Liver (tissue), 9 donors: Measurements from ENCODE around the gene CLPSL2. TPM values are rescaled to one million over a fixed set of nuclear protein-coding genes. Genes with fewer than 3 reads are reported as not detected.

Experiments used
- DNase-seq: peaks from one replicate; pipeline ENCODE4 v3.0.0-alpha.2; 2017; ENCODE audit warnings: low spot score
- H3K27ac ChIP-seq, 2 donors: one replicate each; pipeline ENCODE4 v1.7.0; 2013; ENCODE audit warnings: inconsistent platforms in 2 of 2, low read length in 2 of 2, control low read depth in 1 of 2, low read depth in 1 of 2, mild to moderate bottlenecking in 1 of 2
- H3K27me3 ChIP-seq, 4 donors: one replicate each; pipeline versions ENCODE4 v1.6.1 to v1.7.0; 2013; ENCODE audit warnings: low read length in 3 of 4, inconsistent platforms in 1 of 4, mild to moderate bottlenecking in 1 of 4, moderate library complexity in 1 of 4; ENCODE audit not compliant: control insufficient read depth in 4 of 4, insufficient read depth in 4 of 4
- H3K36me3 ChIP-seq, 4 donors: one replicate each; pipeline versions ENCODE4 v1.6.1 to v1.7.0; 2013; ENCODE audit warnings: low read length in 3 of 4, mild to moderate bottlenecking in 3 of 4, low read depth in 1 of 4, moderate library complexity in 1 of 4; ENCODE audit not compliant: control insufficient read depth in 4 of 4, insufficient read depth in 3 of 4
- H3K4me1 ChIP-seq, 4 donors: one replicate each; pipeline versions ENCODE4 v1.6.1 to v1.7.0; 2013; ENCODE audit warnings: low read length in 3 of 4, mild to moderate bottlenecking in 3 of 4, moderate library complexity in 1 of 4; ENCODE audit not compliant: control insufficient read depth in 4 of 4, insufficient read depth in 4 of 4
- H3K4me3 ChIP-seq, 3 donors: one replicate each; pipeline versions ENCODE4 v1.6.1 to v1.7.0; 2013; ENCODE audit warnings: low read length in 3 of 3, control low read depth in 1 of 3, low read depth in 1 of 3, mild to moderate bottlenecking in 1 of 3
- H3K9ac ChIP-seq, 2 donors: one replicate each; pipeline ENCODE4 v1.7.0; 2013; ENCODE audit warnings: low read length in 2 of 2, mild to moderate bottlenecking in 2 of 2, moderate library complexity in 2 of 2, control low read depth in 1 of 2, low read depth in 1 of 2
- H3K9me3 ChIP-seq, 4 donors: one replicate each; pipeline versions ENCODE4 v1.6.1 to v1.7.0; 2013; ENCODE audit warnings: low read length in 3 of 4; ENCODE audit not compliant: control insufficient read depth in 4 of 4
- EGR1 ChIP-seq, 2 donors: IDR thresholded peaks; 2 replicates each; pipeline ENCODE4 v1.6.1; 2016 to 2018; ENCODE audit warnings: antibody characterized with exemption in 2 of 2, low read depth in 2 of 2
- FOXA2 ChIP-seq: IDR thresholded peaks from 2 replicates; pipeline ENCODE4 v1.6.1; 2016; ENCODE audit warnings: antibody characterized with exemption
- GABPA ChIP-seq, 2 donors: IDR thresholded peaks in 1 of 2; conservative IDR thresholded peaks in 1 of 2; 2 replicates each; pipeline ENCODE4 v1.6.1; 2016; ENCODE audit warnings: antibody characterized with exemption in 2 of 2, mild to moderate bottlenecking in 1 of 2, moderate library complexity in 1 of 2
- HNF4G ChIP-seq: IDR thresholded peaks from 2 replicates; pipeline ENCODE4 v1.6.1; 2016; ENCODE audit warnings: antibody characterized with exemption
- JUND ChIP-seq, 2 donors: IDR thresholded peaks; 2 replicates each; pipeline ENCODE4 v1.6.1; 2016; ENCODE audit warnings: antibody characterized with exemption in 2 of 2
- NR2F2 ChIP-seq: IDR thresholded peaks from 2 replicates; pipeline ENCODE4 v1.6.1; 2016; ENCODE audit warnings: antibody characterized with exemption
- RAD21 ChIP-seq, 2 donors: IDR thresholded peaks; 2 replicates each; pipeline ENCODE4 v1.6.1; 2016; ENCODE audit warnings: antibody characterized with exemption in 2 of 2, mild to moderate bottlenecking in 2 of 2
- RXRA ChIP-seq, 2 donors: IDR thresholded peaks; 2 replicates each; pipeline ENCODE4 v1.6.1; 2017 to 2018; ENCODE audit warnings: antibody characterized with exemption in 2 of 2, mild to moderate bottlenecking in 1 of 2
- SP1 ChIP-seq: IDR thresholded peaks from 2 replicates; pipeline ENCODE4 v1.6.1; 2018; ENCODE audit warnings: antibody characterized with exemption, mild to moderate bottlenecking
- TAF1 ChIP-seq: conservative IDR thresholded peaks from 2 replicates; pipeline ENCODE4 v1.6.1; 2016; ENCODE audit warnings: antibody characterized with exemption, mild to moderate bottlenecking
- YY1 ChIP-seq: IDR thresholded peaks from 2 replicates; pipeline ENCODE4 v1.6.1; 2016; ENCODE audit warnings: antibody characterized with exemption, mild to moderate bottlenecking
- ZBTB33 ChIP-seq: IDR thresholded peaks from 2 replicates; pipeline ENCODE4 v1.6.1; 2016; ENCODE audit warnings: antibody characterized with exemption
- WGBS: extraction: QIAGEN DNeasy Blood & Tissue Kit; methylation state at CpG from one replicate; pipeline ENCODE4 v1.1.7; 2013; 5-methylcytosine and 5-hydroxymethylcytosine counted together
- polyA plus RNA-seq, 2 donors: library from polyadenylated mRNA; stranded (reverse) in 1 of 2; unstranded in 1 of 2; fragments of 200-250 nt in 1 of 2; fragments of >200 nt in 1 of 2; fragmentation: Nextera tagmentation in 1 of 2; extraction: Ambion mirVana in 1 of 2; gene quantifications; one replicate each; pipeline versions ENCODE4 v1.2.1 to v1.2.3, GENCODE V29; 2013 to 2015
- total RNA-seq, 2 donors: library from RNA; depleted of rRNA; stranded (reverse); fragments of >200 nt; gene quantifications; one replicate each; pipeline ENCODE4 v1.2.3, GENCODE V29; 2014
- TF ChIP-seq, protein P1 (sequence below): IDR thresholded peaks from 2 replicates; pipeline ENCODE4 v1.6.1; 2016; ENCODE audit warnings: antibody characterized with exemption
- TF ChIP-seq, protein P2 (sequence below): IDR thresholded peaks from 2 replicates; pipeline ENCODE4 v1.6.1; 2016; ENCODE audit warnings: antibody characterized with exemption
- TF ChIP-seq, protein P3 (sequence below): fragments of 150-350 bp; IDR thresholded peaks from 2 replicates; pipeline ENCODE4 v1.5.1; 2017; ENCODE audit warnings: improper control_type of control experiment, low read depth, low read length; ENCODE audit not compliant: missing input control
- donor health status: healthy.
- donor health status: healthy.
- donor health status: healthy.
- donor health status: healthy.
- donor health status: healthy.

The CLPSL2 gene
- total and polyA plus RNA-seq, 4 donors, result not detected

GRCh38 chr6:35784200-35784599, 7.8 kb downstream of the CLPSL2 start:
- H3K9me3 ChIP-seq, result no peaks in the 10 kb centered on the region
- H3K9ac ChIP-seq, result no peak overlapping the region
- peaks cover 0 to 3% (median 0%) of the 10 kb centered on the region in 4 donors for H3K27me3 ChIP-seq
- TF ChIP-seq RXRA (IDR thresholded peaks at IDR 0.05), result no peak
- TF ChIP-seq, protein P1, sequence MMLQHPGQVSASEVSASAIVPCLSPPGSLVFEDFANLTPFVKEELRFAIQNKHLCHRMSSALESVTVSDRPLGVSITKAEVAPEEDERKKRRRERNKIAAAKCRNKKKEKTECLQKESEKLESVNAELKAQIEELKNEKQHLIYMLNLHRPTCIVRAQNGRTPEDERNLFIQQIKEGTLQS, result no peak
- no peak for TF ChIP-seq FOXA2
- no peak for TF ChIP-seq SP1
- no peak for TF ChIP-seq EGR1 (IDR thresholded peaks at IDR 0.05; ENCODE audit: low read depth in 2 of 2)
- TF ChIP-seq, protein P2, sequence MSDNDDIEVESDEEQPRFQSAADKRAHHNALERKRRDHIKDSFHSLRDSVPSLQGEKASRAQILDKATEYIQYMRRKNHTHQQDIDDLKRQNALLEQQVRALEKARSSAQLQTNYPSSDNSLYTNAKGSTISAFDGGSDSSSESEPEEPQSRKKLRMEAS, result no peak
- TF ChIP-seq ZBTB33, result no peak
- TF ChIP-seq NR2F2, result no peak
- TF ChIP-seq YY1, result no peak
- TF ChIP-seq, protein P3, sequence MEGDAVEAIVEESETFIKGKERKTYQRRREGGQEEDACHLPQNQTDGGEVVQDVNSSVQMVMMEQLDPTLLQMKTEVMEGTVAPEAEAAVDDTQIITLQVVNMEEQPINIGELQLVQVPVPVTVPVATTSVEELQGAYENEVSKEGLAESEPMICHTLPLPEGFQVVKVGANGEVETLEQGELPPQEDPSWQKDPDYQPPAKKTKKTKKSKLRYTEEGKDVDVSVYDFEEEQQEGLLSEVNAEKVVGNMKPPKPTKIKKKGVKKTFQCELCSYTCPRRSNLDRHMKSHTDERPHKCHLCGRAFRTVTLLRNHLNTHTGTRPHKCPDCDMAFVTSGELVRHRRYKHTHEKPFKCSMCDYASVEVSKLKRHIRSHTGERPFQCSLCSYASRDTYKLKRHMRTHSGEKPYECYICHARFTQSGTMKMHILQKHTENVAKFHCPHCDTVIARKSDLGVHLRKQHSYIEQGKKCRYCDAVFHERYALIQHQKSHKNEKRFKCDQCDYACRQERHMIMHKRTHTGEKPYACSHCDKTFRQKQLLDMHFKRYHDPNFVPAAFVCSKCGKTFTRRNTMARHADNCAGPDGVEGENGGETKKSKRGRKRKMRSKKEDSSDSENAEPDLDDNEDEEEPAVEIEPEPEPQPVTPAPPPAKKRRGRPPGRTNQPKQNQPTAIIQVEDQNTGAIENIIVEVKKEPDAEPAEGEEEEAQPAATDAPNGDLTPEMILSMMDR, result no peak
- TF ChIP-seq GABPA (IDR thresholded peaks at IDR 0.05 in 1 of 2, conservative IDR thresholded peaks at IDR 0.05 in 1 of 2), result no peak
- no peak for TF ChIP-seq TAF1
- no peak for TF ChIP-seq JUND (IDR thresholded peaks at IDR 0.05)
- no peak overlapping the region for H3K27ac ChIP-seq
- H3K4me1 ChIP-seq, result peaks cover 0 to 3% (median 2%) of the 10 kb centered on the region in 4 donors
- no peak overlapping the region for H3K4me3 ChIP-seq
- 83% methylated on average over 2 of the region's 2 CpGs for WGBS
- H3K36me3 ChIP-seq, result no peaks in the 10 kb centered on the region
- DNase-seq, result no peak

DNA sequence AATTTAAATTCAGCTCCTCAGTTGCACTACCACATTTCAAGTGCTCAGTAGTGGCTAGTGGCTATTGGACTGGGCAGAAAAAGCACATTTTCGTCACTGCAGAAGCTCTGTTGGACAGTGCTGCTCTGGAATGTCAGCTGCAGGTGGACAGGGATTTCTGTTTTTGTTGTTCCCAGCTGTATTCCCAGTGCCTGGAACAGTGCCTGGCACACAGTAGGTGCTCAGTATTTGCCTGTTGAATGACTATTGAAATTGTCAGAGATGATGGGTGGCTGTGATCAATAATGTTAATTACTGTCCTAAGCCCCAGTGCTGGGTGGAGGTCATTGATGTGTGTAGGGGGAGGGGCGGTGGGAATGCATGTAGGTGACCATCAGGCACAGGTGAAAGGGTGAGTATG, 9.9 kb downstream of the CLPSL2 start:
- 64% methylated on average over 2 of the region's 2 CpGs for WGBS
- TF ChIP-seq NR2F2 (no peak), FOXA2 (no peak), RAD21 (IDR thresholded peaks at IDR 0.05) (no peak), HNF4G (no peak), EGR1 (IDR thresholded peaks at IDR 0.05; ENCODE audit: low read depth in 2 of 2) (no peak), GABPA (IDR thresholded peaks at IDR 0.05 in 1 of 2, conservative IDR thresholded peaks at IDR 0.05 in 1 of 2) (no peak), SP1 (no peak)
- TF ChIP-seq, protein P1, result no peak
- TF ChIP-seq, protein P2, result no peak
- peaks cover 0 to 3% (median 0%) of the 10 kb centered on the region in 4 donors for H3K27me3 ChIP-seq

More for the DNA sequence above, 9.9 kb downstream of the CLPSL2 start:
- no peak overlapping the region for H3K27ac ChIP-seq
- H3K4me1 ChIP-seq, result peaks cover 0 to 3% (median 2%) of the 10 kb centered on the region in 4 donors
- H3K9ac ChIP-seq, result no peak overlapping the region
- H3K36me3 ChIP-seq, result no peaks in the 10 kb centered on the region
- no peaks in the 10 kb centered on the region for H3K9me3 ChIP-seq
- H3K4me3 ChIP-seq, result no peak overlapping the region
- DNase-seq, result no peak
